HL-60 (cell line): ENCODE data around the gene RDH16.
"Not testable (repeated sequence)": the region's sequence is repeated elsewhere in the genome, so short reads cannot be mapped to it uniquely, and the experiment has no call there.

Experiments
- CTCF ChIP-seq: IDR thresholded peaks from one replicate; pipeline ENCODE4 v1.5.1; 2011; ENCODE audit warnings: low read length, control low read depth, inconsistent platforms; ENCODE audit not compliant: insufficient read depth
- GABPA ChIP-seq: IDR thresholded peaks from 2 replicates; pipeline ENCODE4 v1.6.1; 2012; ENCODE audit warnings: low read depth

- TF ChIP-seq CTCF, GABPA: not testable (repeated sequence)
Observed at GRCh38 chr12:56918139-56918538, 39.3 kb downstream of the RDH16 start.
